Activated CD4-positive, alpha-beta T cell treated with anti-CD3 and anti-CD28 coated beads, Interleukin-2, Interleukin-6, amounts not matched to agents 100 ng/mL and 50 ng/mL, durations not matched to agents 16 hours and 8 hours (primary cell): ENCODE results near the gene HS3ST6.
A peak's percentile ranks its signal among the peaks of the same experiment; 100 is the strongest.
"Not testable (repeated sequence)": the region's sequence is repeated elsewhere in the genome, so short reads cannot be mapped to it uniquely, and the experiment has no call there.

Source experiments
- DNase-seq: peaks from one replicate; pipeline ENCODE4 v3.0.0-alpha.2; 2020

The HS3ST6 gene

DNA sequence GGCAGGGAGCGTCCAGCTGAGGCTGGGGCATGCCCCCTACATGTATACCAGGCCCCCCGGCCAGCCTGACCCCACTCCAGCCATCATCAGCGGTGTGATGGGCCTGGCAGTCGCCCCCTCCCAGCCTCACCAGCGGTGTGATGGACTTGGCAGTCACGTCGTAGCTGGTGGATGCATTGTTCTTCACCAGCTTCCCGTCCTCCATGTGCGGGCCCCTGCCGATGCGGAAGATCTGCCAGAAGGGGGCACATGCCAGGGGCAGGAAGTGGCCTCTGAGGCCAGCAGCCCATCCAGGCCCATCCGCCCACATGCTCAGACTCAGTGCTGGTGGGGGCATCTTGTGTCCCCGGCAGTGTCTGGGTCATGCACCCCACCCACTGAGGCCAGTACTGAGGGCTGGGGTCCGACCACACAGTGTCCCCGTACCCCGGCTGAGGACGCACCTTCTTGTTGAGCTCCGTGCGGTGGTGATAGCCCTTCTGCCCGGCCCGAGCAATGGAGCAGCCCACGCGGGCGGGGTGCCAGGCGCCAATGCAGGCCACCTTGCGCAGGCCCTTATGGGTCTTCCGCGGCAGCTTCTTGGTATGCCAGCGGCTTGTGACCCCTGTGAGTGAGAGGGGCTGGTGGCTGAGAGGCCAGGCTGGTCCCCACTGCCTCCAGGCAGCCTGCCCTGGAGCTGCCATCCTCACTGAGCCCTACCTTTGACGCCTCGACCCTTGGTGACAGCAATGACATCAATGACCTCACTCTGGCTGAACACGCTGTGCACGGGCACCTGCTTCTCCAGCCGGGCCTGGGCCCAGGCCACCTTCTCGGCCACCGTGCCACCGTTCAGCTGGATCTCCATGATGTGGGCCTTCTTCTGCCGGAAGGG, 28.5 kb upstream of the HS3ST6 start:
- no peak for DNase-seq

- no peak for DNase-seq
Observed at GRCh38 chr16:1945559-1946391, 27.6 kb upstream of the HS3ST6 start.

DNA sequence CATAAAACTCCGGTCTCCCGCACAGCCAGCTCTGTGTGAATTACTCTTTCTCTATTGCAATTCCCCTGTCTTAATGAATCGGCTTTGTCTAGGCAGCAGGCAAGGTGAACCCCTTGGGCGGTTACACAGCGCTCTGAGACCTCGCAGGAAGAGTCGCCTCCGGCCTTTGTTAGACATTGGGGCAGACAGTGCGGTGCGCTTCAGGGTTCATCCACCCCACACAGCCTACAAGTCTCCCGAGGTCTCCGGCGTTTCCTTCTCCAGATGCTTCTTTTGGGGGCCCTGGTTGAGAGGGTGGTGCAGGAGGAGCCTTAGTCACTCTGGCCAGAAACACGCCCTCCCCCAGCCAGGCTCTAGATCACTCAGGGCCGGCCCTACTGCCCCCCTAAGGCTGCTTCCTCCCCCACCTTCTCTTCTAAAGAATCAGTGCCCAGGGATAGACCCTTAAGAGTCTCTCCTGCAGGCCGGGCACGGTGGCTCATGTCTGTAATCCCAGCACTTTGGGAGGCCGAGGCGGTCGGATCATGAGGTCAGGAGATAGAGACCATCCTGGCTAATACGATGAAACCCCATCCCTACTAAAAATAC, 26.5 kb upstream of the HS3ST6 start:
- DNase-seq, result no peak

- peak; percentile 100 for DNase-seq
Observed at GRCh38 chr16:1942810-1943726, 24.9 kb upstream of the HS3ST6 start, which contains the start of gene MSRB1. MSRB1 (minus strand) TSS chr16:1943199; CDS start chr16:1943156, 43 bp downstream.

GRCh38 chr16:1942047-1942809, 24.0 kb upstream of the HS3ST6 start:
- DNase-seq, result peak; percentile 49

- DNase-seq, result no peak
Observed at GRCh38 chr16:1941162-1942046, 23.2 kb upstream of the HS3ST6 start.

DNA sequence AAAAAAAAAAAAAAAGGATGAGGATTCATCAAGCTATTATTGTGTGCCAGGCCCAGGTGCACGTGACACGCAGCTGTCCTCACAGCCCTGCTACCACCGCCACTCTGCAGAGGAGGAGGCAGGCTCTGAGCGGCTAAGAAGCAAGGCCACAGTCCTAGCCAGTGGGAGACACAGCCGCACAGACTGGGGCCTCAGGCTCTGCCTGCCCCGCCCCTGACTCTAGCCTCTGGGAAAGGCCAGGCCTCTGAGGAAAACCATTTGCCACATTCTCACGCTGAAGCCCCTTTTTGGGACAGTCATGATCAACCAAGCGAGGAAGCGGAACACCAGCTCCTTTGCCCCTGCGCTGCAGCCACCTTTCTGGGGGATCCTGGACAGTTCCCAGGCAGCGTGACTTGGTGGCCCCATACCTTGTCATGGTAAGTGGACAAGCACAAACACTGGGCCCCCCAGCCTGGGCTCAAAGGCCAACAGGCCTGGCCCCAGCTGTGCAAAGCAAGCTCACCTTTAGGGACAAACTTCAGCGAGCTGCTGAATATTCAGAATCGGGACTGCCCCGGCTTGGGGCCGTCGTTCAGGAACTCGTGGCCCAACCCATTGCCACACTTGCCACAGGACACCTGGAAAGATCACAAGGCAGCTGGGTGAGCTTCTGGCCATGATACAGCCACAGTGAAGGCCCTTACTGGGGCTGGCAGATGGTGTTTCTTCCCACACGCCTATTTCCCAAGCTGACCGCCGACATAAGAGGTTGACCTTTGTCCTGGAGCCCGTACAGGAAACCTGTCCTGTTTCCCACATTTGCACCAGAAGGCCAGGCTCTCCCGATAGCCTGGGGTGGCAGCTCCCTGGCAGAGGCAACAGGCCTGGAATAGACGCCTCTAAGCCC, 22.3 kb upstream of the HS3ST6 start:
- DNase-seq, result no peak

- DNase-seq, result not testable (repeated sequence)
Observed at GRCh38 chr16:1939833-1940232, 21.6 kb upstream of the HS3ST6 start.

- DNase-seq, result no peak
Observed at GRCh38 chr16:1938910-1939309, 20.7 kb upstream of the HS3ST6 start.

DNA sequence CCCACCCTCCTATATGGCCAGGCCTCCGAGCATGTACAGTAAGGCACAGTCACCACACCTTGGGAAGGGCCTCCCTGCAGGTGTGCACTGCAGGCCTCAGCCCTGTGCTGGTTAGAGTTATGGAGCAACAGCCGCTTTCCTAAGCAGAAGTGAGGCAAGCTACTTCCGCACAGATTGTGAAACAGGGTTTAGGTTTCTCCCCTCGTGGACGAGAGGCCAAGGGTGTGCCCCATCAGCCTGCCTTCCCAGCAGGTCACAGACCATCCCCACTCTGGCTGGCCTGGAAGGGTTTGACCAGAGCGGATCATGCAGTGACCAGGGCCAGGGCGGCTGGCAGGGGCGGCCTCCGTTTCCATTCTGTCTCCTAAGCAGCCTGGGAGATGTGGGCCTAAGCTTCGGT, 20.1 kb upstream of the HS3ST6 start:
- no peak for DNase-seq

DNA sequence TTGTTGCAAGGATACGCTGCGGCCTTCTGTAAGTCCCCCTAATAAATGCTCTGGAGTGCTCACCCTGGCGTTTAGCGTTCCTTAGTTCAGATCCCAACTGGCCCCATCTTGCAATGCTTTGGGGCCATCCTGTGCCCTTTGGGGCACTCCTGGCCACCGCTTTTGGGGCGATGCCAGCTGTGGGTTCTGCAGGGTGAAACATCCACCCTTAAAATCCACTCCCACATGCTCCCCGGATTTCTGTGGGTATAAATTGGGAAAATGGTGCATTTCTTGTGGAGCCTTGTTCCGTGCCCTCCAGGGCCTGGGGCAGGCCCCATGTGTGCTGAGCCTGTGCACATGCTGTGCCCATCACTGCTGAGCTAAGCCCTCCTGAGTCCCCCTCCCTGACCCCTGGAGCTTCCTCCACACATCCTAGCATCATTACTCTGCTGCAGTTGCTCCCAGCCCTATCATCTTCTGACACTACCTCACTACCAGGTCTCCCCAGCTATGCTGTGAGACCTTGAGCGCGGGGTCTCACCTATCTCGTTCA, 18.8 kb upstream of the HS3ST6 start:
- DNase-seq, result no peak

- DNase-seq, result no peak
Observed at GRCh38 chr16:1933097-1933661, 15.0 kb upstream of the HS3ST6 start.

- DNase-seq, result no peak
Observed at GRCh38 chr16:1932050-1933028, 14.1 kb upstream of the HS3ST6 start.

DNA sequence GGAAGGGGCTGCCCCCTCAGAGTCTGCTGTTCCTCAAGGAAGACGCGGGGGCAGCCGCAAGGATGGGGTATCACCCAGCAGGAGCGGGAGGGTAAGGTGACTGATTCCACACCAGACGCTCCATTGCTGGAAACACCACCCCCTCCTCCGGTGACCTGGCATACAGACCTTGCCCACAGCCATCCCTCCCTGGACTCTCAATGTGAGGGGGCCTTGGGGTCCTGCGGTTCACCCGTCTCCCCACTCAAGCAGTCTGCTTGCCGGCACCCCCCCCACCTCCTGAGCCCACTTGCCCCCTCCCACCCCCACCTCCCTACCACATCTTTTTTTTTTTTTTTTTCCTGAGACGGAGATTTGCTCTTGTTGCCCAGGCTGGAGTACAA, 12.1 kb upstream of the HS3ST6 start:
- DNase-seq, result no peak

GRCh38 chr16:1929578-1930337, 11.5 kb upstream of the HS3ST6 start:
- peak; percentile 95 for DNase-seq

DNA sequence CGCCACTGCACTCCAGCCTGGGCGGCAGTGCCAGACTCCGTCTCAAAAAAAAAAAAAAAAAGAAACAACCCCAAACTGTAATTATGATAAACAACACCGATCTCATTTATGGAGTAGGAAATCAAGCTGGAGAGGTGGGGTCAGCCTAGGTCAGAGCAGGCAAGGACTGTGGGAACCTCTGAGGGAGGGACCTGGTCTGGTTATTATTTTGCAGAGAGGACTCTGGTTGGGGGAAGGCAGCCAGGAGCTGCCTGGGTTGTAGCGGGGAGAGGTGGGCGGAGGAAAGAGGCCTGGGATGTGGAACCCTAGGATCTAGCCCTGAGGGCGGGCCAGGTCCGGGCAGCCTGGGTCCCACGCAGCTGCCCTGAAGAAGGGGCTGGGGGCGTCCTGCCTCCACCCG, 10.9 kb upstream of the HS3ST6 start:
- no peak for DNase-seq

- DNase-seq, result no peak
Observed at GRCh38 chr16:1926271-1926670, 8.1 kb upstream of the HS3ST6 start.
